HCT116 (cell line): ENCODE measurements around the gene CACNA1A. TPM values are rescaled to one million over a fixed set of nuclear protein-coding genes. Genes with fewer than 3 reads are reported as not detected.

ENCODE experiments used
- ATAC-seq: fragments of 200-7000 bp; cut with Tn5 transposase; 2 replicates; pipeline ENCODE4 v1.9.1; 2020; ENCODE audit warnings: mild to moderate bottlenecking, moderate library complexity
- BruUV-seq: library from RNA; stranded (reverse); fragments of 400-500 nt; replicated peaks from 2 replicates; lab custom pipeline; 2021; lab: Mats Ljungman, UMichigan
- CTCF ChIA-PET: fragments of 300-600 bp; sonication (Branson Sonifier 250); formaldehyde crosslinking; loops from one replicate; lab custom pipeline; 2021; ENCODE audit warnings: antibody characterized with exemption; lab: Charles Lee
- POLR2A ChIA-PET: fragments of 300-600, 350-600 bp; sonication (Branson Sonifier 250); formaldehyde crosslinking; loops from one replicate; lab custom pipeline; 2021; ENCODE audit warnings: antibody characterized with exemption; lab: Charles Lee
- RAD21 ChIA-PET, 2 experiments: fragments of 300-600 bp; sonication (Branson Sonifier 250); formaldehyde crosslinking; loops; one replicate each; lab custom pipeline; 2023; ENCODE audit warnings: low total read pairs in 2 of 2; ENCODE audit not compliant: uncharacterized antibody in 2 of 2, unreplicated experiment in 2 of 2, low non-redundant PET in 1 of 2; lab: Charles Lee
- DNase-seq: peaks from one replicate; pipeline ENCODE4 v3.0.0-alpha.2; 2010; ENCODE audit warnings: low read depth, low spot score
- H2AFZ ChIP-seq: fragments of 200-600 bp; shearing (Covaris generic), sonication (generic); 2 replicates; pipeline ENCODE4 v1.6.1; 2017; ENCODE audit warnings: low read depth, mixed run types, mixed read lengths, antibody characterized with exemption, low read length; ENCODE audit not compliant: poor library complexity, severe bottlenecking
- H3K27ac ChIP-seq: 2 replicates; pipeline ENCODE4 v1.5.1; 2012; ENCODE audit warnings: low read depth, low read length
- H3K27me3 ChIP-seq: fragments of 200-600 bp; sonication (generic); 2 replicates; pipeline ENCODE4 v1.6.1; 2016; ENCODE audit warnings: mixed run types, low read length, mixed read lengths; ENCODE audit not compliant: insufficient read depth
- H3K36me3 ChIP-seq, 2 experiments: fragments of 200-500 bp in 1 of 2; fragments of 200-600 bp in 1 of 2; sonication (Bioruptor generic) in 1 of 2; sonication (generic) in 1 of 2; 2 replicates each; pipeline versions ENCODE4 v1.5.1 to v1.6.1; 2014 to 2016; ENCODE audit warnings: low read length in 2 of 2, inconsistent platforms in 1 of 2, mixed read lengths in 1 of 2, mixed run types in 1 of 2; ENCODE audit not compliant: insufficient read depth in 2 of 2, control insufficient read depth in 1 of 2
- H3K4me1 ChIP-seq, 2 experiments: fragments of 200-600 bp in 1 of 2; sonication (generic) in 1 of 2; 2 replicates each; pipeline versions ENCODE4 v1.5.1 to v1.6.1; 2012 to 2017; ENCODE audit warnings: low read length in 2 of 2, inconsistent platforms in 1 of 2, mild to moderate bottlenecking in 1 of 2, mixed read lengths in 1 of 2, mixed run types in 1 of 2, moderate library complexity in 1 of 2; ENCODE audit not compliant: insufficient read depth in 2 of 2, control insufficient read depth in 1 of 2
- H3K4me2 ChIP-seq: fragments of 200-600 bp; sonication (generic); 2 replicates; pipeline ENCODE4 v1.6.1; 2017; ENCODE audit warnings: mixed run types, low read length, mixed read lengths
- H3K4me3 ChIP-seq, 2 experiments: fragments of 200-600 bp in 1 of 2; sonication (generic) in 1 of 2; replicated peaks in 1 of 2; 2 replicates each; pipeline ENCODE4 v1.5.1; 2011 to 2016; ENCODE audit warnings: low read length in 2 of 2, control low read depth in 1 of 2, low read depth in 1 of 2, mild to moderate bottlenecking in 1 of 2, mixed read lengths in 1 of 2, mixed run types in 1 of 2
- H3K79me2 ChIP-seq: fragments of 200-600 bp; sonication (generic); 2 replicates; pipeline ENCODE4 v1.6.1; 2017; ENCODE audit warnings: mild to moderate bottlenecking, mixed run types, low read length, moderate library complexity, mixed read lengths; ENCODE audit not compliant: insufficient read depth
- H3K9ac ChIP-seq: fragments of 200-600 bp; sonication (generic); 2 replicates; pipeline ENCODE4 v1.6.1; 2016; ENCODE audit warnings: low read length, mixed read lengths
- H3K9me2 ChIP-seq: fragments of 200-600 bp; sonication (generic), shearing (Covaris generic); 2 replicates; pipeline ENCODE4 v1.6.1; 2017; ENCODE audit warnings: mixed run types, mild to moderate bottlenecking, moderate library complexity; ENCODE audit not compliant: insufficient read depth
- H3K9me3 ChIP-seq, 2 experiments: fragments of 200-500 bp in 1 of 2; fragments of 200-600 bp in 1 of 2; sonication (Bioruptor generic) in 1 of 2; sonication (generic) in 1 of 2; 2 replicates each; pipeline ENCODE4 v1.6.1; 2014 to 2017; ENCODE audit warnings: low read length in 2 of 2, mixed read lengths in 2 of 2, inconsistent platforms in 1 of 2, low read depth in 1 of 2, mild to moderate bottlenecking in 1 of 2, mixed run types in 1 of 2, moderate library complexity in 1 of 2; ENCODE audit not compliant: control insufficient read depth in 1 of 2, insufficient read depth in 1 of 2
- H4K20me1 ChIP-seq: fragments of 200-600 bp; sonication (generic), shearing (Covaris generic); 2 replicates; pipeline ENCODE4 v1.6.1; 2017; ENCODE audit warnings: mixed run types, mild to moderate bottlenecking, moderate library complexity; ENCODE audit not compliant: insufficient read depth
- CEBPB ChIP-seq: IDR thresholded peaks from 2 replicates; pipeline ENCODE4 v1.6.1; 2012; ENCODE audit warnings: low read depth
- POLR2A ChIP-seq: IDR thresholded peaks from 2 replicates; pipeline ENCODE4 v1.7.0; 2011; ENCODE audit warnings: borderline replicate concordance; ENCODE audit not compliant: insufficient read depth, insufficient read length; ENCODE audit errors: extremely low read depth
- POLR2AphosphoS5 ChIP-seq: IDR thresholded peaks from 2 replicates; pipeline ENCODE4 v1.6.1; 2011; ENCODE audit warnings: mild to moderate bottlenecking, low read depth, low read length, moderate library complexity
- RAD21 ChIP-seq: IDR thresholded peaks from 2 replicates; pipeline ENCODE4 v1.6.1; 2012; ENCODE audit warnings: low read depth, mild to moderate bottlenecking
- SP1 ChIP-seq: IDR thresholded peaks from 2 replicates; pipeline ENCODE4 v1.6.1; 2012; ENCODE audit warnings: low read depth
- ZFX ChIP-seq: fragments of 450-650 bp; IDR thresholded peaks from 2 replicates; pipeline ENCODE4 v1.6.1; 2017
- intact Hi-C: fragments of 100-400 bp; cut with micrococcal nuclease; formaldehyde crosslinking; loops from 2 replicates; pipeline ENCODE4 v1.10.0; 2022
- total RNA-seq: library from RNA; stranded (reverse); gene quantifications from one replicate; pipeline ENCODE4 v1.2.1, GENCODE V29; 2021; ENCODE audit not compliant: unreplicated experiment
- TF ChIP-seq, protein P1 (sequence below), 3 experiments: fragments of 200-600 bp in 1 of 3; sonication (generic) in 1 of 3; IDR thresholded peaks in 2 of 3; conservative IDR thresholded peaks in 1 of 3; 2 replicates each; pipeline ENCODE4 v1.5.1; 2012 to 2017; ENCODE audit warnings: low read depth in 2 of 3, low read length in 2 of 3, antibody characterized with exemption in 1 of 3, borderline replicate concordance in 1 of 3, control low read depth in 1 of 3, mild to moderate bottlenecking in 1 of 3, mixed read lengths in 1 of 3, mixed run types in 1 of 3, moderate library complexity in 1 of 3; ENCODE audit not compliant: insufficient read depth in 1 of 3

Gene CACNA1A
- total RNA-seq, 1 experiment from 2014 or later, result 7.5 TPM

DNA sequence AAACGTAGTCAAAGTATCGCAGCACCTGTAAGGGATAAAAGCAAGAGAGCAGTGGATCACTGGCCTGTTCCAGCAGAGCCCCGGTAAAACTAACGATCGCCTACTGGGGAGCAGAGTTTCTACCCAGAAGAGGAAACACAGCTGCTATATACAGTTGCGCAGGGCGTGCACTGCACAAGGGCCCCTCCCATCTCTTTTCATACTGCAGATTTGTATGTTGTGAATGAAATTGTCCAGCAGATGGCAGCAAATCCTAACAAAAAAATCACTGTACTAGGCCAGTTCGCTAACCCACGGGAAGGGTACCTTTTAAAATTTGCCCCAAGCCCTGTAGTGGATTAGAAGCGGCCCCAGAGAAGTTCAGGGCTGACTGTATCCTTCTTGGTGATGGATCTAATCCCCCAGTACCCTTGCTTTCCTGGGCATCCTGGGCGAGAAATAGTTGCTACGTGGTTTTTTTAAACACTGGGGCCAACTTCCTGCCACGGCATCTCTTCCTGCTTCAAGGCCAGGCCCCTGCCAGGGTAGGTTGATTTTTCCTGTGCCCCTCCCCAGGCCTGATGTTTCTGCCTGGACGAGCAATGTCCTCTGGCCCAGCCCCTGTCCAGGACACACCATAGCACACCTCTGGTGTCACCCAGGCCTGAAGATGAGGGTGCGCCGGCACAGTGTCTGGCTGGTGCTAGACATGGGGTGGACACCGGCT is 229.0 kb downstream of the CACNA1A start:
- RAD21 ChIA-PET, result interaction anchor here (0.5 to 1.9 kb wide), 9 partner anchors 56 to 1106 kb away, joined by 3 to 14 read pairs (median 5); no protein-coding TSS in a partner anchor
- Histone ChIP-seq H3K9me3 (no peaks in the 10 kb centered on the region; a peak in 1 of 4 replicates), H2AFZ (peak overlapping the region; percentile 90), H3K27ac (peak overlapping the region; percentile 11; the same call in 1 of the 2 replicates), H3K79me2 (no peaks in the 10 kb centered on the region), H3K4me1 (peaks cover 4 to 32% of the 10 kb centered on the region in 2 experiments; a peak in 3 of 4 replicates), H3K9ac (peak overlapping the region; percentile 26), H3K36me3 (no peaks in the 10 kb centered on the region), H4K20me1 (no peaks in the 10 kb centered on the region), H3K4me3 (peak overlapping the region; percentile 33 to 35), H3K27me3 (no peaks in the 10 kb centered on the region), H3K4me2 (peak overlapping the region; percentile 74), H3K9me2 (no peaks in the 10 kb centered on the region)
- TF ChIP-seq, protein P1, sequence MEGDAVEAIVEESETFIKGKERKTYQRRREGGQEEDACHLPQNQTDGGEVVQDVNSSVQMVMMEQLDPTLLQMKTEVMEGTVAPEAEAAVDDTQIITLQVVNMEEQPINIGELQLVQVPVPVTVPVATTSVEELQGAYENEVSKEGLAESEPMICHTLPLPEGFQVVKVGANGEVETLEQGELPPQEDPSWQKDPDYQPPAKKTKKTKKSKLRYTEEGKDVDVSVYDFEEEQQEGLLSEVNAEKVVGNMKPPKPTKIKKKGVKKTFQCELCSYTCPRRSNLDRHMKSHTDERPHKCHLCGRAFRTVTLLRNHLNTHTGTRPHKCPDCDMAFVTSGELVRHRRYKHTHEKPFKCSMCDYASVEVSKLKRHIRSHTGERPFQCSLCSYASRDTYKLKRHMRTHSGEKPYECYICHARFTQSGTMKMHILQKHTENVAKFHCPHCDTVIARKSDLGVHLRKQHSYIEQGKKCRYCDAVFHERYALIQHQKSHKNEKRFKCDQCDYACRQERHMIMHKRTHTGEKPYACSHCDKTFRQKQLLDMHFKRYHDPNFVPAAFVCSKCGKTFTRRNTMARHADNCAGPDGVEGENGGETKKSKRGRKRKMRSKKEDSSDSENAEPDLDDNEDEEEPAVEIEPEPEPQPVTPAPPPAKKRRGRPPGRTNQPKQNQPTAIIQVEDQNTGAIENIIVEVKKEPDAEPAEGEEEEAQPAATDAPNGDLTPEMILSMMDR (IDR thresholded peaks at IDR 0.05 in 2 of 3, conservative IDR thresholded peaks at IDR 0.05 in 1 of 3; ENCODE audit: borderline replicate concordance in 1 of 3, insufficient read depth in 1 of 3, low read depth in 2 of 3, low read length in 2 of 3), result peak; percentile 47 to 88 (median 74)
- TF ChIP-seq ZFX (peak; percentile 13; the same call in 1 of the 2 replicates), SP1 (no peak), RAD21 (peak; percentile 92), POLR2A (no peak), POLR2AphosphoS5 (peak; percentile 73), CEBPB (no peak)
- ATAC-seq, result peak; percentile 94
- no TSS peak for BruUV-seq
- POLR2A ChIA-PET, result interaction anchor here (1.6 kb wide), 1 partner anchor 312 kb away, joined by 9 read pairs; no protein-coding TSS in a partner anchor
- DNase-seq, result peak; percentile 80
- intact Hi-C loops, result loop anchor here (1.0 to 10.0 kb wide), 4 partner anchors 154 to 448 kb away; no protein-coding TSS in a partner anchor
- CTCF ChIA-PET, result interaction anchor here (0.7 to 4.3 kb wide), 26 partner anchors 10 to 444 kb away, joined by 3 to 99 read pairs (median 4); no protein-coding TSS in a partner anchor
